Cardiac fibroblast (primary cell): ENCODE measurements around the gene IFIT5.
A peak's percentile ranks its signal among the peaks of the same experiment; 100 is the strongest.

Experiments
- DNase-seq, 2 donors: peaks; one replicate each; pipeline versions ENCODE4 v3.0.0 to v3.0.0-alpha.2; 2010; ENCODE audit warnings: low read depth in 2 of 2
- H3K4me3 ChIP-seq, 2 donors: replicated peaks in 1 of 2; 1 replicate in 1 of 2; 2 replicates in 1 of 2; pipeline ENCODE4 v1.5.1; 2011; ENCODE audit warnings: low read depth in 2 of 2, low read length in 2 of 2, mild to moderate bottlenecking in 2 of 2, moderate library complexity in 1 of 2
- TF ChIP-seq, protein P1 (sequence below): IDR thresholded peaks from one replicate; pipeline ENCODE4 v1.5.1; 2011; ENCODE audit warnings: low read depth, mild to moderate bottlenecking, low read length, inconsistent platforms

IFIT5 gene, protein sequence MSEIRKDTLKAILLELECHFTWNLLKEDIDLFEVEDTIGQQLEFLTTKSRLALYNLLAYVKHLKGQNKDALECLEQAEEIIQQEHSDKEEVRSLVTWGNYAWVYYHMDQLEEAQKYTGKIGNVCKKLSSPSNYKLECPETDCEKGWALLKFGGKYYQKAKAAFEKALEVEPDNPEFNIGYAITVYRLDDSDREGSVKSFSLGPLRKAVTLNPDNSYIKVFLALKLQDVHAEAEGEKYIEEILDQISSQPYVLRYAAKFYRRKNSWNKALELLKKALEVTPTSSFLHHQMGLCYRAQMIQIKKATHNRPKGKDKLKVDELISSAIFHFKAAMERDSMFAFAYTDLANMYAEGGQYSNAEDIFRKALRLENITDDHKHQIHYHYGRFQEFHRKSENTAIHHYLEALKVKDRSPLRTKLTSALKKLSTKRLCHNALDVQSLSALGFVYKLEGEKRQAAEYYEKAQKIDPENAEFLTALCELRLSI

DNA sequence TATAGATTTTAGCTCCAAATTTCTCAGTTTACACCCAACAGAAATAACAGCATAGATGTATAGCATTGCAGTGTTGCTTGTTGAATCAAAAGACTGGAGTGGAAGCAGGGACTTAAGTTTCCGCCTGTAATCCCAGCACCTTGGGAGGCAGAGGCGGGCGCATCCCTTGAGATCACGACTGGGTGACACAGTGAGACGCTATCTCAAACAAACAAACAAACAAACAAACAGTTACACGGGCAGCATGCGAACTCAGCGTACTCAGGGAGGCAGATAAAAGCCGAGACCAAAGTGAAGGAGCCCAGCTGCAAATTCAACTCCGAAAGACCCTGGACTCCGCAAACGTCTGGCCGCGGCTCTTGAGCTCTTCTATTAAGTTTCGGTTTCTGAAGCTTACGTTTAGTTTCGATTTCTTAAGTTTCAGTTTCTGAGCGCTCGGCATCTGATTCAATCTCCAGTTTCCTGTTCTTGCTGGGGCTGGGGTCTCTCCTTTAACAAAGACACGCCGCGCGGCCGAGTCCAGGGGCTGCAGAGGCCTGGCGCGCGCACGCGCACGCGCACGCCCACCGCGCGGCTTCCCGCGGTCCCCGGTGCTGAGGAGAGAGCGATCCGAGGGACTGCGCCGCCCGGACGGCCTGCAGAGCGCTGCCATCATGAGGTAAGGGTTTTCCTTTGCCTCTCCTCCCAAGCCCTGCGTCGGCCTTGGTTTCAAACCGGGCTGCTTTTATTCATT, at the start of gene IFIT5:
IFIT5 (plus strand) TSS at position 423 of the 733 bp plus-strand sequence; CDS start at position 654, 231 bp downstream.
- DNase-seq = peak; percentile 75 to 79
- TF ChIP-seq, protein P1, sequence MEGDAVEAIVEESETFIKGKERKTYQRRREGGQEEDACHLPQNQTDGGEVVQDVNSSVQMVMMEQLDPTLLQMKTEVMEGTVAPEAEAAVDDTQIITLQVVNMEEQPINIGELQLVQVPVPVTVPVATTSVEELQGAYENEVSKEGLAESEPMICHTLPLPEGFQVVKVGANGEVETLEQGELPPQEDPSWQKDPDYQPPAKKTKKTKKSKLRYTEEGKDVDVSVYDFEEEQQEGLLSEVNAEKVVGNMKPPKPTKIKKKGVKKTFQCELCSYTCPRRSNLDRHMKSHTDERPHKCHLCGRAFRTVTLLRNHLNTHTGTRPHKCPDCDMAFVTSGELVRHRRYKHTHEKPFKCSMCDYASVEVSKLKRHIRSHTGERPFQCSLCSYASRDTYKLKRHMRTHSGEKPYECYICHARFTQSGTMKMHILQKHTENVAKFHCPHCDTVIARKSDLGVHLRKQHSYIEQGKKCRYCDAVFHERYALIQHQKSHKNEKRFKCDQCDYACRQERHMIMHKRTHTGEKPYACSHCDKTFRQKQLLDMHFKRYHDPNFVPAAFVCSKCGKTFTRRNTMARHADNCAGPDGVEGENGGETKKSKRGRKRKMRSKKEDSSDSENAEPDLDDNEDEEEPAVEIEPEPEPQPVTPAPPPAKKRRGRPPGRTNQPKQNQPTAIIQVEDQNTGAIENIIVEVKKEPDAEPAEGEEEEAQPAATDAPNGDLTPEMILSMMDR = no peak
- H3K4me3 ChIP-seq = peak within 1 kb of the TSS; percentile 69 to 72

GRCh38 chr10:89367529-89367928, 46.8 kb upstream of the IFIT5 start:
- no peak overlapping the region for H3K4me3 ChIP-seq
- DNase-seq = no peak
- TF ChIP-seq, protein P1 = no peak

- DNase-seq = no peak
- TF ChIP-seq, protein P1 = no peak
- no peak overlapping the region for H3K4me3 ChIP-seq
Measured at GRCh38 chr10:89368129-89368528, 46.2 kb upstream of the IFIT5 start.

- DNase-seq = peak; percentile 72 to 76
Measured at GRCh38 chr10:89369156-89370105, 44.9 kb upstream of the IFIT5 start.

GRCh38 chr10:89371079-89371478, 43.3 kb upstream of the IFIT5 start:
- DNase-seq = no peak
- TF ChIP-seq, protein P1 = no peak
- H3K4me3 ChIP-seq = no peak overlapping the region

More at GRCh38 chr10:89369156-89370105, 44.9 kb upstream of the IFIT5 start:
- H3K4me3 ChIP-seq = no peak overlapping the region
- TF ChIP-seq, protein P1 = peak; percentile 64

GRCh38 chr10:89371987-89372386, 42.4 kb upstream of the IFIT5 start:
- no peak for DNase-seq
- TF ChIP-seq, protein P1 = no peak
- H3K4me3 ChIP-seq = no peak overlapping the region
